ACHN (cell line): Measurements from ENCODE around the gene PRKCZ.

Source experiments
- DNase-seq: peaks from one replicate; pipeline ENCODE4 v3.0.0-alpha.2; 2015
- in situ Hi-C: cut with HindIII; loops from 2 replicates; pipeline ENCODE4 v1.10.0; 2017; ENCODE audit warnings: low sequenced_read_pairs, low pct_ligation_motif_present, low pct_unique_long_range_greater_than_20kb

The PRKCZ gene

DNA sequence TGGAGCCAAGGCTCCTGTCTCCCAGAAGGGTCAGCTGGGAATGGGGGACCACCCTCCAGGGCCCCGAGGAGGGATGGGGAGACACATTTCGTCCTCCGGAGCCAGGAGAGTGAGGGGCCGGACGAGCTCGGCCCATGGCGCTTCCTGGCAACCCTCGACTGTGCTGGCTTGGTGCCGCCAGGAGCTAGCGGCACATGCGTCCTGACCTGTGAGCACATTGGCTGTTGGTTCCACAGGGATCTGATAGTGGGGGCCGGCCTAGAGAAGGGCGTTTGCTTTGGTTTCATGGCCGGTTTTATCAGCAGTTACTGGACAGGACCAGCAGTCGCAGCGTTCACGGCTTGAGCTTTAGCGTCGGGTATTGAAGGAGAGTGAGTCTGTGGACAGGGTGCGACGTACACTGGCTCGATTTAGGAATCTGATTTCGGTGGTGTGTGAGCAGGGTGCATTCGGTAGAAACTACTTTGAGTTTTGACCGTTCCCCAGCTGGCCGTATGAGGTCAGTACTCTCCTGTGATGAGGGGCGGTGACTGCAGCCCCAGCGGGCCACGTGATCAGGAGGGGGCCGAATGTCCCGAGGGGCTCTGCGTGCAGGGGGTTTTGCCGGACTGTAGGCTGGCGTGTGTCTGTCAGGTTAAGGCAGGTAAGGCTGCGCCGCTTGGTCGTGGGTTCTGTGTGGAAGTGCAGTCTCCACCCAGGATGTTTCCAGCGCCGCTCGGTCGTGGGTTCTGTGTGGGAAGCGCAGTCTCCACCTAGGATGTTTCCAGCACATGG is 125.7 kb downstream of the PRKCZ start:
- DNase-seq: no peak
- in situ Hi-C loops: no loop called here

DNA sequence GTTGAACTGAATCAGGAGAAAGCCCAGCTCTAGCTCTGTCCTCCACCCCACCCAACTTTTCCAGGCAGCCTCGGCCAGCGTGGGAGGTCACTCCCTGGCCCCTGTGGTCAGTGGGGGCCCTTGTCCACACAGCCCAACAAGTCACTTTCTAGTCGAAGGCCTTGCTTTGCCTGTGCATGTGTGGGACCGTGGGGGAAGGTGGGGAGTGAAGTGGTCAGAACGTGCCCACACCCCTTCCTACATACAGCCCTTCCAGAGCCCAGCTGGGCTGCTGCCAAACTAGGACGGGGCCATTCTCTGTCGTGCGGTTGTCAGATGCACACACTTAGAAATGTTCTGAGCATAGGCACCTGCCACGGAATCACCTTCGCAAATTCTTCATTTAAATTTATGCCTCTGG is 126.4 kb downstream of the PRKCZ start:
- in situ Hi-C loops: no loop called here

DNA sequence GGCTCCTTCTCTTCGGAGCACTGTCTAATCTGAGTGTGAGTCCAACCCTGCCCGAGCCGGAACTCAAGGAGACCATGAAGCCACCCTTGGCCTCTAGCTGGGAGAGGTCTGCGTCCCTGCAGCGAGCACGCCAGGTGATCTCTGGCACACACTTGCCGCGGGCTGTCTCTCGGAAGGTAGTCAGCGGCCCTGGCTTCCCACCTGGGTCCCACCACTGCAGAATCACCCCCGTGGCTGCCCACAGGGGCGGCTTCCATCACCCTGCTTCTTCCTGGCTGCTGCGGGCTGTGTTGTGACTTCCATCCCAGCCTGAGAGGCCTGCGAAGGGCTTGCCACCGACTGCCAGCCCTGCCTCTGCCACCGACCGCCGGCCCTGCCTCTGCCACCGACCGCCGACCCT is 127.3 kb downstream of the PRKCZ start:
- DNase-seq: no peak
- in situ Hi-C loops: no loop called here

More for the DNA sequence above, 126.4 kb downstream of the PRKCZ start:
- DNase-seq: no peak

DNA sequence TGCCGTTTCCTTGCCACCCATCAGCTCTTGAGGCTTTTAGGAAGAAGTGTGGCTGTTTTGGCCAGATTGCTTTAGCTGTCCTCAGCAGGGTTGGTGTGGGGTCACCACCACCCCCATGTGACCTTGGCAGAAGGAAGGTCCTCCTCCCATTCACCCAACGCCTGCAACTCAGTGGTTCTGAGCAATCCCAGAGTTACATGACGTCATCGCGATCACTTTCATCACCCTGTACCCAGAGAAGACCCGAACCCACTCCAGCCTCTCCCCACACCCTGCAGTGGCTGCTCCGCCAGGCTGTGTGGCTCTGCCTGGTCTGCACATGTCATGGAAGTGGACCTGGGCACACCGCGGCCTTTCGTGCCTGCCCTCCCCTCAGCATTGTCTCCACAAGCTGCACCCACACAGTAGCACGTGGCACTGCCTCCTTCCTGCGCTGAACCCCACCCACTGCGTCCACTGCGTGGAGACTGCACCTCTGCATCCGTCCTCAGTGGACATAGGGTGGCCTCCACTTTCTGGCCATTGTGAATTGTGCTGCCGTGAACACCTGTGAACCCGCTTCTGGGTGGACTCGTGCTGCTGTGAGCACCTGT is 127.8 kb downstream of the PRKCZ start:
- no peak for DNase-seq
- in situ Hi-C loops: no loop called here

DNA sequence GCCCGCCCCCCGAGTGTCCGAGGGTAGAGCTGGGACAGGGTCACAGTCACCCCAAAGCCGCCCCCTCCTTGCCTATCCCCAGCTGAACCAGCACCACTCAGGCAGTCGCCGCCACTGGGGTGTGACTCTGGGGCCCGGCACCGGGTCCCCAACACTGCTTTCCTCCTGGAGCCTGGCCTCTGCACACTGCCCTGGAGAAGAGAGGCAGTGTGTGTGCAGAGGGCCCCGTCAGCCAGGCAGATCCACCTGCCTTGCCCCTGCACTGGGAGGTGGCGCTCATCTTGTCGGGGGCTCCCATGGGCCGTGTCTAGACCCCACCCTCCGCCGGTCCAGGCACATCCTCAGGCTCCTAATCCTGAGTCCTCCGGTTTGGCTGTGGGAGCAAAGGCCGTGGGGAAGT is 128.7 kb downstream of the PRKCZ start:
- in situ Hi-C loops: no loop called here
- DNase-seq: no peak

DNA sequence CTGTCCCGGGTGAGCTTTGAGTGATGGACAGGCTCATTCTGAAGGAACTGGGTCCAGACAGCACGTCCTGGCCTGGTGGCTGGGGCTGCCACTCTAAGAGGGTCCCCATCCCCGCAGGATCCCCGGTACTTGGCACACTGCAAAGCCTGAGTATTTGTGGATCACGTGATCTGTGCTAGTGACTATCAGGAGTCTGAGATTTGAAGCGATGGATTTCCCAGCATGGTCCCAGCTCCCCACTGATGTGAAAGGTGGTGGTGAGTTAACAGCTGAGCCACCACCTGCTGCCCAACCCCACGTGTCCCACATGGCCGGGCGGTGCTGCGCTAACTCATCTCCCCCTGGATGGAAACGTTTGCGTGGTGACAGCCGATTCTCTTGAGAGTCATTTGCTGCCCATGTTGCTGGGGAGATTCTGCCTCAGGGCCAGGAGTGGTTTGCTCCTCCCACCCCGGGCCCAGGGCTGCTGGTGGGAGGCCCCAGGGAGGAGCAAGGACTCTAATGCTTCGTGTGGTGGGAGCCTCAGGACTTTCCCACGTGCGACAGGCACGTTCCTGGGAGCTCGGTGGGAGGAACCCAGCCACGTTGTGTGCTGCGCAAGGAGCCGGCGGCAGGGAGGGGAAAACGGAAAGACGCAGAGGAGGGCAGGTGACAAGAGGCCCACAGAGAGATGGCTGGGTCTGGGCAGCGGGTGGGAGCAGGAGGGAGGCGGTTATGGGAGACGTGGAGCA is 129.2 kb downstream of the PRKCZ start:
- no peak for DNase-seq
- in situ Hi-C loops: no loop called here

DNA sequence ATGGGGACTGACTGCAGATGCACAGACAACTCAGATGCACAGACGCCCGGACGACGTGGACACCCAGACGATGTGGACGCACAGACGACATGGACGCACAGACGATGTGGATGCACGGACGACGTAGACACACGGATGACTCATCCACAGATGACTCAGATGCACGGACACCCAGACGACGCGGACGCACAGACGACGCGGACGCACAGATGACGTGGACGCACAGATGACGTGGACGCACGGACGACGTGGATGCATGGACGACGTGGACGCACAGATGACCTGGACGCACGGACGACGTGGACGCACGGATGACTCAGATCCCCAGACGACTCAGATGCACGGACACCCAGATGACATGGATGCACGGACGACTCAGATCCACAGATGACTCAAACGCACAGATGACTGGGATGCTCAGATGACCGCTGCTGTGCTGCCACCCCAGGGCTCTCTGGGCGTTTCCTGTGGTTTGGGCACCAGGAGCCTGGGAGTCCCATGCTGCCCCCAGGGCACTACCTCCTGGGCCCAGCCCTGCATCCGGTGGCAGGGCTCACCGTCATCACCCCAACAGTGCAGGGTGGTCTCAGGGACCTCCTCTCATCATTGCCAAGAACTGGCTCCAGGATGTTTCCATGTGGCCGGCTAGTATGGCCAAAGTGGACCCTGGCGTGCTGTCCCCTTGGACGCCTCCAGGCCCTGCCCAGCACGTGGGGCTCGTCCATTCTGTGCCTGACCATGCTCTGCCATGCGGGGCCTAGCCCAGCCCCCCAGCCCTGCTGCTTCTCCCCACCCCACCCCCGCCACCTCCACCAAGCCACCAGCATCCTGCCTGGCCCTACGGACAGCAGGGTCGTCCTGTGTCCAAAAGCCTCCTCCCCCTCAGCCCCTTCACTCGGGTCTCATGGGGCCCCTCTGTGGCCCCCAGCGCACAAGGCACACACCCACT is 130.4 kb downstream of the PRKCZ start:
- in situ Hi-C loops: no loop called here
- no peak for DNase-seq

DNA sequence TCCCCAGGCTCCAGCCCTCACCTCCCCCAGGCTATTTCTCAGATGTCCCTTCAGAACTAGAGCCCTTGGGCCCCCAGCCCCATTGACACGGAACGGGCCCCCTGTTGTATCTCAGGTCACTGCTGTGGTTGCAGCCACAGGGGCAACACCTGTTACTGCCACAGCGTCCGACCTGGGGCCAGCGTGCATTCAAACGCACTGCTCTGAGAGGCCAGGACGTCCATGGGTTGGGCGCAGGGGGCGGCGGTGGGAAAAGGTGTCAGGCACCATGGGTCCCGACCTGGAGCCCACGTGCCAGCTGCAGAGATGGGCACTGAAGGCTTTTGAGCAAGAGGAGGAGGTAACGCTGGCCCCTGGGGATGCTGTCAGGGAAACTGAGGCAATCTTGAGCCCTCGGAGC is 131.1 kb downstream of the PRKCZ start:
- DNase-seq: no peak
- in situ Hi-C loops: no loop called here

DNA sequence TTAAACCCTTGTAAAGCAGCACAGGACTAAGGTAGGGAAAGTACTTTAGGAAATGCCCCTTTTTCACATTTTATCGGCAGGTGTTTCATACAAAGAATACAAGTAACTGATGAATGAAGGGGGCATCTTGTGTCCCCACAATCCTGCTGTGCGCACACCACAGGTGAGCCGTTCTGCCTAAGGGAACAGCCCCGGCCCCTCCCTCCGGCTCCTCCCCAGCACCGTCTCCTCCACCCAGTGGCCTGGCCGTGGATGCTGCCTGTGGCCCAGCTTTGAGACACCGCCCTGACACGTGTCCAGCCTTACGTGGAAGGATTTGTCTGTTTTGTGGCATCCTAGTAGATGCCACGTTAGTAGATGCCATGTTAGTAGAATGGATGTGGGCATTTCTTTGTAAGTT is 131.5 kb downstream of the PRKCZ start:
- in situ Hi-C loops: no loop called here

DNA sequence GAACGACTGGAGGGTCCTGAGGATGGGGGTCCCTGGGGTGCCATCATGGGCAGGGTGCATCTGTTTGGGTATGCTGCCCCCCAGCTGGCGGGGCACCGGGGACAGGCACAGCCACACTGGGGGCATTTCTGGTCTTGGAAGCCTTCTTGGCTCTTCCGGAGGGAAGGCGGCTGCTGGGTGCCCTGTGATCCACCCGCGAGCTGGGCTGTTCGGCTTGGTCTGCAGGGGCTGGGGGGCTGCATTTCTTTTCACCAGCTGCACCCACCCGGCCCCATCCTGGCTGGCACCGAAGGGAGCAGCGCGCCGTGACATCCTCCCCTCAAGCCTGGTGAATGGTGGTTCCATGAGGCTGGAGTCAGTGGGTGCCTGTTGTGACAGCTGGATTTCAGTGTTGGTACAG is 132.2 kb downstream of the PRKCZ start:
- in situ Hi-C loops: no loop called here
- no peak for DNase-seq

More for the DNA sequence above, 131.5 kb downstream of the PRKCZ start:
- DNase-seq: no peak

DNA sequence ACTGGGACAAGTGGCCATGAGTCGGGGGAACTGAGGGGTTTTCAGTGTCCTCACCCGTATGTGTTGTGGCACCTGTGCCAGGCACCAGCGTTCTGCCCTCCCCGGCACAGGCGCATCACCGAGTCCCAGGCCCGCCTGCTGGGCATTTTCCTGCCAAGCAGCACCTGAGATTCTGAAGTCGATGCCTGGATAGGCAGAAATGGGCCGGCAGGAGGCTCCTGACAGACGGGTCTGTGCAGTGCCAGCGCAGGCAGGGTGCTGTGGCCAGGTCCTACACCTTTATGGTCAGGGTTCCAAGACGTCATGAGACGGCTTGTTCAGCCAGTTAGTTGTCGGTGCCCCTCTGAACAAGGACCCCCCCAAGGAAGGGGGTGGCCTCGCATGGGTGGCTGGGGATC is 133.7 kb downstream of the PRKCZ start:
- in situ Hi-C loops: no loop called here
- DNase-seq: no peak

DNA sequence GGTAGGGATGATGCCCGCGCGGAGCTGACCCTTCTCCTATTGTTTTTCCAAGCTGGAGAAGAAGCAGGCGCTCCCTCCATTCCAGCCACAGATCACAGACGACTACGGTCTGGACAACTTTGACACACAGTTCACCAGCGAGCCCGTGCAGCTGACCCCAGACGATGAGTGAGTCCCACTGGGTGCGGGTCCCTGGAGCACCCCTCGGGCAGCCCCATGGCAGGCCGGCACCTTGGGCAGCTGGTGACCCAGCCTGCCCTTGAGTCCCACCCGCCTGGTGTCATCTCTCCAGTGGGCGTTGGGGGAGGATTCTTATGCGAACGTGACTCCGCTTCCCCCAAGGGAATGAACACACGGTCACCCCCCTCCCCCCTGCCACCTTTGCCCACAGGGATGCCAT is 134.3 kb downstream of the PRKCZ start:
- DNase-seq: no peak
- in situ Hi-C loops: no loop called here

DNA sequence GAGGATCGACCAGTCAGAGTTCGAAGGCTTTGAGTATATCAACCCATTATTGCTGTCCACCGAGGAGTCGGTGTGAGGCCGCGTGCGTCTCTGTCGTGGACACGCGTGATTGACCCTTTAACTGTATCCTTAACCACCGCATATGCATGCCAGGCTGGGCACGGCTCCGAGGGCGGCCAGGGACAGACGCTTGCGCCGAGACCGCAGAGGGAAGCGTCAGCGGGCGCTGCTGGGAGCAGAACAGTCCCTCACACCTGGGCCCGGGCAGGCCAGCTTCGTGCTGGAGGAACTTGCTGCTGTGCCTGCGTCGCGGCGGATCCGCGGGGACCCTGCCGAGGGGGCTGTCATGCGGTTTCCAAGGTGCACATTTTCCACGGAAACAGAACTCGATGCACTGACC is 134.7 kb downstream of the PRKCZ start:
- DNase-seq: no peak
- in situ Hi-C loops: no loop called here

DNA sequence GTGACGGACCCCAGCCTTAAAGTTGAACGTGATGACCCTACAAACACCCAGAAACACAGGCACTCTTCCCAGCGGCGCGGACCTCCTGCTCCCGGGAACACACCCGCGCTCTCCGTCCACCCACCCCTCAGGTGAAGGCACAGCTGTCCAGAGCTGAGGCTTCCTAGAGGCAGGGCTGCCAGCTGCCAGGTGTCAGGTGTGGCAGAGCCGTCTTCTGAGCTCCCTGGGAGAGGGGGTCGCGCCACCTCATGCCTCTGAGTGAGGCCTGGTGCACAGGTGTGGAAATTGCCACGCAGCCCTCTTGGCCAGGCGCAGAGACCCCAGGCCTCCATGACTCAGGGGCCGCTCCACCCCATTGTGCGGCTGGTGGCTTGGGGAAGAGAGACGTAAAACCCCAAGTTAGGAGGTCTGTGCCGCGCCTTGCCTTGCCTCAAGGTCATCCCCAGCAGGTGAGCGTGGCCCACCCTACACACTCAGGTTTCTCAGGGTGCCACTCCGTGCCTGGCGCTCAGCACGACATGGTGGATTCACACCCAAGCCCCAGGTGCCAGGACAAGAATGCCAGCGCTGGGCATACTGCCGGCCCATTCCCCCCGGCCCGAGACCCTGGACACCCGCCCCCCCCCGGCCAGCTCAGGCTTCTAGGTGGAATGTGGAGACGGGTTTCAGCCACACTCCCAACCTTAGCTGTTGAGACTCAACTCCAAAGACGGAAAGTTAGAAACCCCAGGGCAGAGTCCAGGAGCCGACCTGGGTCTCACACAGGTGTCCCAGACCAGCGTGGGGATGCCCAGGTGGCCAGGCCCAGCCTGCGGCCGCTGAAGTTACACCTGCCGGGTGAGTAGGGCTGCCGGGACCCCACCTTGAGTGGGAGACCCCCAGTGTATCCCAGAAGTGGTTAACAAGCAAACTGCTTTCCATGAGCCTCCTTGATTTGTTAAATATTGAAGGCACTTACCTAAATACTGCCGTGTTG is 136.0 kb downstream of the PRKCZ start:
- in situ Hi-C loops: no loop called here
- DNase-seq: no peak

DNA sequence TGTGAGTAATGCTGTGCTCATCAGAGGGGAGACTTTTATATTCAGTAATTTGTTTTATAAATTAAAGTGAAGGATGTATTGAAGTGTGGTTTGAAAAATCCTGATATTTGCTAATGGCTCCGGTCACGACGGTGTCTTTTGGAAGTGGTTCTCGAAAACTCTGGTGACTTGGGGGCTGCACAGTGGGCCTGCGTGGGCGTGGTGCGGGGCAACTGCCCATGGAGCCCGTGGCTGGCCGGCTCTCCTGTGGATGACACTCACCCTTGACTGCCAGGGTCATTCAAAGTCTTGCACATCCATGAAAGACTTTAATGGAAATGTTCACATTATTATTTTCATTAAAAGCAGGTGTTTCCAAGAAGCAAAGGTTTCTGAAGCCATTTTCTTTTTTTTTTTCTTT is 136.7 kb downstream of the PRKCZ start:
- no peak for DNase-seq
- in situ Hi-C loops: no loop called here

DNA sequence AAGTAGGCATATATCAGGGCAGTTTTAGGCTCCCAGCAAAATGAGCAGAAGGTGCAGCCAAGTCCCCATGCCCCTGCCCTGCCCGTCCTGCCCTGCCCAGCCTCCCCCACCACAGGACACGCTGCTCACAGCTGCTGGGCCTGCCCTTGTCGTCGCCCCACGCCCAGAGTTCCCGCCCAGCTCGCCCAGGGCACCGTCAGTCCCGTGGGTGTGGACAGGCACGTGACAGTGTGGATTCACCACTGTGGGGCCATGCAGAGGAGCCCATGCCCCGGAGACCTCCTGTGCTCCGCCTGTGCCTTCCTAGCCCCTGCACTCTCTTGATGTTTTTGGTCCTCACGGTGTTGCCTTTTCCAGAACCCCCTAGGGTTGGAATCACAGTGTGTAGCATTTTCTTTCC is 137.4 kb downstream of the PRKCZ start:
- DNase-seq: no peak
- in situ Hi-C loops: no loop called here

DNA sequence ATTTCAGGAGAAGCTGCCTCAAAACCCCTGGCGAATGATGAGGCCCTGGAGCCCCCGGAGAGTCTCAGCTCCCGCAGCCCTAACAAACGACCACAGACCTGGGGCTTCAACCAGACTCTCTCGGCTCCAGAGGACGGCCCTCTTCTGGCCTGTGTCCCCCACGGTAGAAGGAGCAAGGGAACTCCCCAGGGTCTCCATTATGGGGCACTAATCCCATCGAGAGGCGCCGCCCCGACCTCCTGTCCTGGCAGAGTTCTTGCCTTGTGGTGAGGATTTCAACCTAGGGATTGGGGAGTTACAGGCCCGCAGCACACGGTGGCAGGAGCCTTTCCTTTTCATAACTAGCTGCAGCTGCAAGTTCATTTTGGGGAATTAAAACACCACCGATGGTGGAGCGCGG is 138.1 kb downstream of the PRKCZ start:
- no peak for DNase-seq
- in situ Hi-C loops: no loop called here
